ENCODE measurements around the gene USP36. TPM values are rescaled to one million over a fixed set of nuclear protein-coding genes. Genes with fewer than 3 reads are reported as not detected.

USP36 gene
- total RNA-seq, 4 donors from 2014 or later = 36.7 to 63.6 (median 45.2) TPM

GRCh38 chr17:78819402-78819801 lies 21.2 kb downstream of the USP36 start:
- WGBS, 2 donors = 77 to 84% methylated on average over 8 of the region's 8 CpGs
- DNase-seq (ENCODE audit: low spot score in 2 of 2) = no peak
- intact Hi-C loops (cut with DNase I; ENCODE audit: low total_unique reads) = no loop called here
- H3K4me3 ChIP-seq (ENCODE audit: low read depth, poor library complexity, severe bottlenecking) = no peak overlapping the region
- TF ChIP-seq POLR2A (IDR thresholded peaks at IDR 0.05) (no peak), CTCF (IDR thresholded peaks at IDR 0.05) (no peak)

GRCh38 chr17:78818932-78819331 lies 21.7 kb downstream of the USP36 start:
- WGBS, 2 donors = 58 to 61% methylated on average over 6 of the region's 6 CpGs
- DNase-seq (ENCODE audit: low spot score in 2 of 2) = no peak
- intact Hi-C loops (cut with DNase I; ENCODE audit: low total_unique reads) = no loop called here

DNA sequence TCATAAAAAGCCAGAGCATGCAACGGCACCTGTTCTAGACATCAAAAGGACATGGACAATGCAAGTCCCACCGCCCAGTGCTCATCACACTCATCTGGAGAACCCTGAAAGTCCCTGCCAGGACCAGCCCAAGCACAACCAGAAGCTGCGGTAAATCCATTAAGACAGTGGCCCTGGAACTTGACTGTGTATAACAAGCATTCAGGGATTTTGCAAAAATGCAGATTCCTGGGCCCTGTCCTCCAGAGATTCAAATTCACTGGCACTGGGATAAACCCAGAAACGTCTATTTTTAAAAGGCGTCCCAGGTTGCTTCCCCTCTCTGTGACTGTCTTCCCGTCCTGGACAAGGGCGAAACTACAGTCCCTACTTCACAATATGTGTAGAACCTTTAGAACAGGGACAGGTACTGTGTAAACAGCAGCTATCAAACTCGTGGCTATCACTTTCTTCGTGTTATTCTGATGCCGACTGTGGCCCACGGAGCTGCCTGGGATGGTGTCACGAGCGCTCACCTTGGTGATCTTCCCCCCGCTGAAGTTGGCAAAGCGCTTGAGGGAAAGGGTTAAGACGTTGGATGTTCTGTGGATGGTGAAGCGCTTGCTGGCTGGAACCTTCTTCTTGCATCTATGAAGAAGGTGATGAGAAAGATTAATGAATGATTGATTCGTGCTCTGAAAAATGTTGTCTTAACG lies 22.3 kb downstream of the USP36 start:
- WGBS, 2 donors = 82 to 87% methylated on average over 19 of the region's 19 CpGs
- TF ChIP-seq POLR2A (IDR thresholded peaks at IDR 0.05) (no peak), CTCF (IDR thresholded peaks at IDR 0.05) (no peak)
- H3K4me3 ChIP-seq (ENCODE audit: low read depth, poor library complexity, severe bottlenecking) = no peak overlapping the region
- intact Hi-C loops (cut with DNase I; ENCODE audit: low total_unique reads) = no loop called here
- no peak for DNase-seq (ENCODE audit: low spot score in 2 of 2)

More at GRCh38 chr17:78818932-78819331, 21.7 kb downstream of the USP36 start:
- TF ChIP-seq POLR2A (IDR thresholded peaks at IDR 0.05) = no peak
- no peak for TF ChIP-seq CTCF (IDR thresholded peaks at IDR 0.05)
- H3K4me3 ChIP-seq (ENCODE audit: low read depth, poor library complexity, severe bottlenecking) = no peak overlapping the region

DNA sequence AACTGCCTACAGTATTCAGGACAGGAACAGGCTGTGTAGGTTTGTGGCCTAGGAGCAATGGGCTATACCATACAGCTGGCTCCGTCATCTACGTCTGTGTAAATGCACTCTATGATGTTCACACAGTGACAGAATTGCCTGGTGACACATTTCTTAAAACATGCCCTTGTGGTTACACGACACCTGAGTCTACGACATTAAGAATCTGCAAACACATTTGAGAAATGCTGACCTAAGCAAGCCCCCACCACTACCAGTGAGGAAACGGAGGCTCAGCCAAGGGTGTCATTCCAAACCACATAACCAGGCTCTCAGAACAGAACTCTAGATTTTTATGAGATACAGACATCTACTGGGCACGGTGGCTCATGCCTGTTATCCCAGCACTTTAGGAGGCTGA lies 23.5 kb downstream of the USP36 start:
- H3K4me3 ChIP-seq (ENCODE audit: low read depth, poor library complexity, severe bottlenecking) = no peak overlapping the region
- no peak for DNase-seq (ENCODE audit: low spot score in 2 of 2)
- intact Hi-C loops (cut with DNase I; ENCODE audit: low total_unique reads) = no loop called here
- TF ChIP-seq CTCF (IDR thresholded peaks at IDR 0.05) (no peak), POLR2A (IDR thresholded peaks at IDR 0.05) (no peak)
- 72 to 76% methylated on average over 6 of the region's 6 CpGs for WGBS, 2 donors

DNA sequence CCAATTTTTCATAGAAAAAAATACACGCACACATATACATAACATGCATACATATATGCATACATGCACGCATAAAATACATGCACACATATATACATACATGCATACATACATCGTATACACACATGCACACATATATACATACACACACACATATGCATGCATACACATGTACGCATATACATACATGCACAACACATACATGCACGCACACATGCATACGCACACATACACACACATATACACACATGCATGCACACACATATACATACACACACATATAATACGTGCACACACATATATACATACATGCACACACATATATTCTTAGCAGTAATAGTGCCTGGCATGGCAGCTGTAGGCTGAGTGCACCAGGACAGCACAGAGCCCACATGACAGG lies 24.9 kb downstream of the USP36 start:
- no peak for TF ChIP-seq CTCF (IDR thresholded peaks at IDR 0.05)
- no peak for TF ChIP-seq POLR2A (IDR thresholded peaks at IDR 0.05)
- no peak for DNase-seq (ENCODE audit: low spot score in 2 of 2)
- intact Hi-C loops (cut with DNase I; ENCODE audit: low total_unique reads) = no loop called here
- no peak overlapping the region for H3K4me3 ChIP-seq (ENCODE audit: low read depth, poor library complexity, severe bottlenecking)
- 82 to 83% methylated on average over 7 of the region's 7 CpGs for WGBS, 2 donors

DNA sequence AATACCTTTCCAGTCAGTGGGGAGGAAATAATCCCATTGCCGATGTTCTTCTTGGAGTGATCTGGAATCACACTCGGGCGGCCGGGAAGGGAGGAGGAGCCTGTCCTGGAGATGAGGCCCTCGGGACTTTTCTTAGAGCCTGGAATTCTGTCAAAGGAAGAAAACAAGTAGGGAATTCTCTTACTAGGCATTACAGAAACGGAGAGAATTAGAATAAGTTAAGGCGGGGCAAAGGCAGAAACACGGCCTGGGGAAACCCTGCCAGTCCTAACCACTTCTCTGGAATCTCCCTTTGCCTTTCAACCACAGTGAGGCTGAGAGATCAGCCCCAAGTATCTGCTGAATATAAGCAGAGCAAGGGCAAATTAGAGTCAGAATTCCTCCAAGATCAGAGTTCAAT lies 27.8 kb downstream of the USP36 start:
- intact Hi-C loops (cut with DNase I; ENCODE audit: low total_unique reads) = no loop called here
- DNase-seq (ENCODE audit: low spot score in 2 of 2) = no peak
- TF ChIP-seq CTCF (IDR thresholded peaks at IDR 0.05) = no peak
- no peak for TF ChIP-seq POLR2A (IDR thresholded peaks at IDR 0.05)
- no peak overlapping the region for H3K4me3 ChIP-seq (ENCODE audit: low read depth, poor library complexity, severe bottlenecking)
- 17 to 22% methylated on average over 8 of the region's 8 CpGs for WGBS, 2 donors

Measured in lower leg skin (tissue), 4 donors.